GM12878 (cell line): ENCODE measurements around the gene IL4I1. TPM values are rescaled to one million over a fixed set of nuclear protein-coding genes. Genes with fewer than 3 reads are reported as not detected.

Experiments used
- ATF7 ChIP-seq: fragments of 450-650 bp; IDR thresholded peaks from 2 replicates; pipeline ENCODE4 v1.6.1; 2016; ENCODE audit warnings: low read depth, mild to moderate bottlenecking
- BRCA1 ChIP-seq: IDR thresholded peaks from 2 replicates; pipeline ENCODE4 v1.6.1; 2011; ENCODE audit warnings: low read depth, low read length, improper control_type of control experiment
- ETV6 ChIP-seq, 2 experiments: fragments of 450-650 bp in 1 of 2; IDR thresholded peaks in 1 of 2; conservative IDR thresholded peaks in 1 of 2; 2 replicates each; pipeline ENCODE4 v1.6.1; 2014; ENCODE audit warnings: antibody characterized with exemption in 1 of 2, borderline replicate concordance in 1 of 2, low read depth in 1 of 2, mild to moderate bottlenecking in 1 of 2, moderate library complexity in 1 of 2
- KLF5 ChIP-seq: fragments of 450-650 bp; IDR thresholded peaks from 2 replicates; pipeline ENCODE4 v1.6.1; 2014; ENCODE audit warnings: mild to moderate bottlenecking; ENCODE audit not compliant: partially characterized antibody
- LARP7 ChIP-seq: fragments of 450-650 bp; IDR thresholded peaks from 2 replicates; pipeline ENCODE4 v1.6.1; 2017; ENCODE audit warnings: mild to moderate bottlenecking
- NFXL1 ChIP-seq: fragments of 450-650 bp; IDR thresholded peaks from 2 replicates; pipeline ENCODE4 v1.6.1; 2017; ENCODE audit warnings: antibody characterized with exemption, mild to moderate bottlenecking, borderline replicate concordance
- NR2F1 ChIP-seq: fragments of 450-650 bp; conservative IDR thresholded peaks from 2 replicates; pipeline ENCODE4 v1.6.1; 2017; ENCODE audit warnings: mild to moderate bottlenecking
- PBX3 ChIP-seq: IDR thresholded peaks from 2 replicates; pipeline ENCODE4 v1.6.1; 2011; ENCODE audit warnings: mild to moderate bottlenecking, low read depth, low read length, moderate library complexity; ENCODE audit not compliant: insufficient replicate concordance
- PKNOX1 ChIP-seq: fragments of 450-650 bp; IDR thresholded peaks from 2 replicates; pipeline ENCODE4 v1.6.1; 2016; ENCODE audit warnings: mild to moderate bottlenecking
- POLR2A ChIP-seq: IDR thresholded peaks from 2 replicates; pipeline ENCODE4 v1.6.1; 2011; ENCODE audit warnings: low read depth, mild to moderate bottlenecking, low read length
- RBBP5 ChIP-seq: fragments of 200-600 bp; sonication (generic); conservative IDR thresholded peaks from 2 replicates; pipeline ENCODE4 v1.6.1; 2016
- SIX5 ChIP-seq: IDR thresholded peaks from 2 replicates; pipeline ENCODE4 v1.6.1; 2011; ENCODE audit warnings: mild to moderate bottlenecking, low read depth, low read length, moderate library complexity; ENCODE audit not compliant: severe bottlenecking
- SMARCA5 ChIP-seq: fragments of 450-650 bp; IDR thresholded peaks from 2 replicates; pipeline ENCODE4 v1.6.1; 2017; ENCODE audit warnings: mild to moderate bottlenecking
- TCF12 ChIP-seq: IDR thresholded peaks from 2 replicates; pipeline ENCODE4 v1.6.1; 2011; ENCODE audit warnings: low read depth, mild to moderate bottlenecking, low read length
- USF1 ChIP-seq: IDR thresholded peaks from 2 replicates; pipeline ENCODE4 v1.6.1; 2011; ENCODE audit warnings: borderline replicate concordance, low read depth, mild to moderate bottlenecking, moderate library complexity, mixed read lengths, low read length; ENCODE audit not compliant: insufficient read depth; ENCODE audit errors: extremely low read length
- ZBTB40 ChIP-seq: fragments of 450-650 bp; IDR thresholded peaks from 2 replicates; pipeline ENCODE4 v1.6.1; 2016; ENCODE audit warnings: mild to moderate bottlenecking, moderate library complexity, borderline replicate concordance
- ZNF207 ChIP-seq: fragments of 450-650 bp; IDR thresholded peaks from 2 replicates; pipeline ENCODE4 v1.6.1; 2014; ENCODE audit warnings: antibody characterized with exemption, mild to moderate bottlenecking, borderline replicate concordance
- polyA plus RNA-seq, 11 experiments: library from polyadenylated mRNA; depleted of rRNA in 4 of 11; unstranded in 6 of 11; stranded (reverse) in 5 of 11; fragments of >200 nt; fragmentation: Nextera tagmentation in 4 of 11; fragmentation: Illumina TruSeq in 1 of 11; extraction: Ambion mirVana in 4 of 11; extraction: Trizol in 1 of 11; gene quantifications; 1 replicate in 1 of 11; 2 replicates in 10 of 11; pipeline versions ENCODE4 v1.2.1 to v1.2.3, GENCODE V29; 2011 to 2016; ENCODE audit warnings: inconsistent platforms in 2 of 11, missing spikeins in 2 of 11, low read depth in 1 of 11
- total RNA-seq, 4 experiments: library from RNA; depleted of rRNA in 3 of 4; stranded (reverse); fragments of >200 nt in 3 of 4; fragmentation: Illumina TruSeq in 1 of 4; extraction: Trizol in 1 of 4; gene quantifications; 2 replicates each; pipeline versions ENCODE4 v1.2.1 to v1.2.3, GENCODE V29; 2013 to 2021
- TF ChIP-seq, protein P1 (sequence below): fragments of 450-650 bp; IDR thresholded peaks from 2 replicates; pipeline ENCODE4 v1.6.1; 2017; ENCODE audit warnings: mild to moderate bottlenecking, moderate library complexity

IL4I1 gene
- total and polyA plus RNA-seq, 10 of the 15 experiments (the other 5 are each of a cell fraction or from before 2014, with no cell fraction given) = 0.62 to 83.8 (median 42.8) TPM

- peak; percentile 98 for TF ChIP-seq PKNOX1
- TF ChIP-seq BRCA1 = no peak
- TF ChIP-seq, protein P1, sequence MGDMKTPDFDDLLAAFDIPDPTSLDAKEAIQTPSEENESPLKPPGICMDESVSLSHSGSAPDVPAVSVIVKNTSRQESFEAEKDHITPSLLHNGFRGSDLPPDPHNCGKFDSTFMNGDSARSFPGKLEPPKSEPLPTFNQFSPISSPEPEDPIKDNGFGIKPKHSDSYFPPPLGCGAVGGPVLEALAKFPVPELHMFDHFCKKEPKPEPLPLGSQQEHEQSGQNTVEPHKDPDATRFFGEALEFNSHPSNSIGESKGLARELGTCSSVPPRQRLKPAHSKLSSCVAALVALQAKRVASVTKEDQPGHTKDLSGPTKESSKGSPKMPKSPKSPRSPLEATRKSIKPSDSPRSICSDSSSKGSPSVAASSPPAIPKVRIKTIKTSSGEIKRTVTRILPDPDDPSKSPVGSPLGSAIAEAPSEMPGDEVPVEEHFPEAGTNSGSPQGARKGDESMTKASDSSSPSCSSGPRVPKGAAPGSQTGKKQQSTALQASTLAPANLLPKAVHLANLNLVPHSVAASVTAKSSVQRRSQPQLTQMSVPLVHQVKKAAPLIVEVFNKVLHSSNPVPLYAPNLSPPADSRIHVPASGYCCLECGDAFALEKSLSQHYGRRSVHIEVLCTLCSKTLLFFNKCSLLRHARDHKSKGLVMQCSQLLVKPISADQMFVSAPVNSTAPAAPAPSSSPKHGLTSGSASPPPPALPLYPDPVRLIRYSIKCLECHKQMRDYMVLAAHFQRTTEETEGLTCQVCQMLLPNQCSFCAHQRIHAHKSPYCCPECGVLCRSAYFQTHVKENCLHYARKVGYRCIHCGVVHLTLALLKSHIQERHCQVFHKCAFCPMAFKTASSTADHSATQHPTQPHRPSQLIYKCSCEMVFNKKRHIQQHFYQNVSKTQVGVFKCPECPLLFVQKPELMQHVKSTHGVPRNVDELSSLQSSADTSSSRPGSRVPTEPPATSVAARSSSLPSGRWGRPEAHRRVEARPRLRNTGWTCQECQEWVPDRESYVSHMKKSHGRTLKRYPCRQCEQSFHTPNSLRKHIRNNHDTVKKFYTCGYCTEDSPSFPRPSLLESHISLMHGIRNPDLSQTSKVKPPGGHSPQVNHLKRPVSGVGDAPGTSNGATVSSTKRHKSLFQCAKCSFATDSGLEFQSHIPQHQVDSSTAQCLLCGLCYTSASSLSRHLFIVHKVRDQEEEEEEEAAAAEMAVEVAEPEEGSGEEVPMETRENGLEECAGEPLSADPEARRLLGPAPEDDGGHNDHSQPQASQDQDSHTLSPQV = no peak
- TF ChIP-seq NFXL1 = no peak
- TF ChIP-seq PBX3 = peak; percentile 96
- no peak for TF ChIP-seq SIX5
- peak; percentile 57 for TF ChIP-seq SMARCA5
- peak; percentile 6 for TF ChIP-seq KLF5
- TF ChIP-seq ETV6 (conservative IDR thresholded peaks at IDR 0.05 in 1 of 2, IDR thresholded peaks at IDR 0.05 in 1 of 2; ENCODE audit: borderline replicate concordance in 1 of 2, low read depth in 1 of 2) = no peak
- TF ChIP-seq NR2F1 = no peak
- no peak for TF ChIP-seq ZBTB40
- no peak for TF ChIP-seq RBBP5
- peak; percentile 61; the same call in 1 of the 2 replicates for TF ChIP-seq TCF12
- TF ChIP-seq LARP7 = peak; percentile 44; the same call in 1 of the 2 replicates
- TF ChIP-seq USF1 = no peak
- peak; percentile 94 for TF ChIP-seq POLR2A
- TF ChIP-seq ZNF207 = no peak
- no peak for TF ChIP-seq ATF7
Measured at GRCh38 chr19:49929611-49930482, 33.2 kb upstream of the IL4I1 start (continued).
